ENCODE data around the gene SPEM2. TPM values are rescaled to one million over a fixed set of nuclear protein-coding genes. Genes with fewer than 3 reads are reported as not detected.

The SPEM2 gene
- total RNA-seq, 6 experiments from 2014 or later, result not detected

- intact Hi-C loops (cut with DNase I), result no loop called here
- no peak for TF ChIP-seq CTCF (IDR thresholded peaks at IDR 0.05)
- no peak for TF ChIP-seq POLR2A (IDR thresholded peaks at IDR 0.05)
- DNase-seq, result no peak
- H3K27ac ChIP-seq, result no peak overlapping the region
- H3K36me3 ChIP-seq, result no peaks in the 10 kb centered on the region
- no peaks in the 10 kb centered on the region for H3K4me1 ChIP-seq
- no peaks in the 10 kb centered on the region for H3K9me3 ChIP-seq
- ATAC-seq, result no peak
- no peak overlapping the region for H3K4me3 ChIP-seq
- WGBS (ENCODE audit: insufficient coverage, low coverage, low lambda C conversion rate, missing lambda C conversion rate), result 94% methylated on average over 13 of the region's 54 CpGs
- H3K27me3 ChIP-seq, result no peaks in the 10 kb centered on the region
These were observed 8.3 kb upstream of the SPEM2 start for GRCh38 chr17:7417056-7417655.

DNA sequence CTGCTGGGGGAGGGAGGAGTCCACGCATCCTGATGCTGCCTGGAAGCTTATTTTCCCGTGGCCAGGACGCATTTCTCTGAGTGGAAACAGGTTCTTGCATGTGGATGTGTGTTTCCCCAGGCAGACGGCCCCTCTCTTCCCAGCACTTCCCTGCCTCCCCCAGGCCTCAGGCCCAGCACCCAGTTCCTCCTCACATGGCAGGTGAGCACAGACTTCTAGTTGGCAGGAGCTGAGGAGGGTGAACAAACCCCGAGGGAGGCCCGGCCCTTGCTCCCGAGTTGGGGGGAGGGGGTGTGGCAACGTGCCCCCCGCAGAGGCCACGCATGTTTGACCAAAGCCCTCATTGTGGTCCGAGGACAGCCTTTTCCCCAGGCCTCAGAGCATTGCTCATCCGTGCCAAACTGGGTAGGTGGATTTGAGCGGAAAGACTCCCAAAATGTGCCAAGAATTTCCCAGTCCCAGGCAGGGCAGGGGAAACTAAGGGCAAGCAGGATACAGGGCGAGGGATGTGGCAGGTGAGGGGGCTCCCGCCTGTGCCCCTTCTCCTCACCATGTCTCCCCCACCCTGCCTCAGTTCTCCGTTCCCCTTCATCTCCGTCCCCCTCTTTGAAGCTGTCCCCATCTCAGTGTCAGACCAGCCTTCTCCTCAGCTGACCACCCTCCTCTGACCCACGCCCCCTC lies 6.8 kb upstream of the SPEM2 start:
- H3K27ac ChIP-seq, result no peak overlapping the region
- no peaks in the 10 kb centered on the region for H3K9me3 ChIP-seq
- no peak for TF ChIP-seq POLR2A (IDR thresholded peaks at IDR 0.05)
- H3K4me3 ChIP-seq, result no peak overlapping the region
- DNase-seq, result no peak
- 56% methylated on average over 10 of the region's 18 CpGs for WGBS (ENCODE audit: insufficient coverage, low coverage, low lambda C conversion rate, missing lambda C conversion rate)
- no peak for ATAC-seq
- intact Hi-C loops (cut with DNase I), result no loop called here
- H3K27me3 ChIP-seq, result no peaks in the 10 kb centered on the region
- no peaks in the 10 kb centered on the region for H3K4me1 ChIP-seq
- no peaks in the 10 kb centered on the region for H3K36me3 ChIP-seq

- ATAC-seq (no peak), DNase-seq (no peak)
- Histone ChIP-seq H3K4me3 (no peak within 1 kb of the TSS), H3K27me3 (no peaks in the 10 kb centered on the region), H3K9me3 (no peaks in the 10 kb centered on the region), H3K36me3 (no peaks in the 10 kb centered on the region), H3K27ac (no peak within 1 kb of the TSS), H3K4me1 (no peaks in the 10 kb centered on the region)
- TF ChIP-seq POLR2A (IDR thresholded peaks at IDR 0.05) (no peak), CTCF (IDR thresholded peaks at IDR 0.05) (no peak)
- WGBS (ENCODE audit: insufficient coverage, low coverage, low lambda C conversion rate, missing lambda C conversion rate), result 52% methylated on average over 5 of the region's 17 CpGs
- intact Hi-C loops (cut with DNase I), result no loop called here
These were observed 5.4 kb upstream of the SPEM2 start, which contains the start of gene SPEM1 for GRCh38 chr17:7419819-7420610. Gene SPEM1, plus strand, starts transcription at chr17:7420324. Its CDS starts 61 bp downstream, at chr17:7420385.

GRCh38 chr17:7421186-7421585 lies 4.2 kb upstream of the SPEM2 start:
- WGBS (ENCODE audit: insufficient coverage, low coverage, low lambda C conversion rate, missing lambda C conversion rate), result 94% methylated on average over 4 of the region's 16 CpGs
- H3K27ac ChIP-seq, result no peak overlapping the region
- TF ChIP-seq CTCF (IDR thresholded peaks at IDR 0.05), result no peak
- ATAC-seq (no peak), DNase-seq (no peak)
- no peaks in the 10 kb centered on the region for H3K4me1 ChIP-seq
- H3K36me3 ChIP-seq, result no peaks in the 10 kb centered on the region
- H3K27me3 ChIP-seq, result no peaks in the 10 kb centered on the region
- H3K9me3 ChIP-seq, result no peaks in the 10 kb centered on the region
- intact Hi-C loops (cut with DNase I), result no loop called here
- no peak overlapping the region for H3K4me3 ChIP-seq

DNA sequence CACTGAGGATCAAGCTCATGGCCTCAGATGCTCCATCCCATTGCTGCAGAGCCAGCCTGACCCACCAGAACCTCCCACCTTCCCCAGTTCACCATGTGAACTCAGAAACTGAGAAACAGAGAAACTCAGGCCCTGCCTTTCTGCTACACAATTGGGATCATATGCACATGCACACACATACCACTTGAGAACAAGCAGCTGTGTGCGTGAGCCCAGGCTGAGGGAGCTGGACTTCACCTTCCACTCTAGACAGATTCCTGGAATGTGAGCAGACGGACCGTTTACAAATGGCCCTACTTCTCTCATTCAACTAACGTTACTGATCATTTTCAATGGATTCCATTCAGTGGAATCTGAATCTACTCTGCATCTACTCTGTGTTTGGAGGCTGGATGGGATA lies 1.7 kb upstream of the SPEM2 start:
- H3K9me3 ChIP-seq, result no peaks in the 10 kb centered on the region
- DNase-seq, result no peak
- no peaks in the 10 kb centered on the region for H3K27me3 ChIP-seq
- no peak overlapping the region for H3K27ac ChIP-seq
- H3K4me1 ChIP-seq, result no peaks in the 10 kb centered on the region
- 79% methylated on average over 4 of the region's 4 CpGs for WGBS (ENCODE audit: insufficient coverage, low coverage, low lambda C conversion rate, missing lambda C conversion rate)
- ATAC-seq, result no peak
- no peak for TF ChIP-seq CTCF (IDR thresholded peaks at IDR 0.05)
- no peak for TF ChIP-seq POLR2A (IDR thresholded peaks at IDR 0.05)
- H3K36me3 ChIP-seq, result no peaks in the 10 kb centered on the region
- intact Hi-C loops (cut with DNase I), result no loop called here
- H3K4me3 ChIP-seq, result no peak overlapping the region
